ENCODE data around the gene PODNL1.

Gene PODNL1

DNA sequence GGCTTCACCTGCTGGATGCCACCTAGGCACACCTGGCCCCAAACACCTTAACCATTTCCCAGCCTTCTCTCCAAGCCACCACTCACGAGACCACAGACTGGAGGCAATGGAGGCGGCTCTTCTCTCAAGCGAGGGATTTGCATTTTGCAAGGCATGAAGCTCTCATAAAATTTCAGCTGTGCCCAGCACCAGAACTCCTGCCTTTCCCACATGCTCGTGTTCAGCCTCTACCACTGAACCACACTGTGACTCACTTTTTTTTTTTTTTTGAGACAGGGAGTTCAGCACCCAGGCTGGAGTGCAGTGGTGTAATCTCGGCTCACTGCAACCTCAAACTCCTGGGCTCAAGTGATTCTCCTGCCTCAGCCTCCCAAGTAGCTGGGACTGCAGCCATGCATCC is 50.7 kb downstream of the PODNL1 start:
- DNase-seq, result no peak

- DNase-seq, result no peak
Measured at GRCh38 chr19:13887018-13887436, 51.2 kb downstream of the PODNL1 start.

DNA sequence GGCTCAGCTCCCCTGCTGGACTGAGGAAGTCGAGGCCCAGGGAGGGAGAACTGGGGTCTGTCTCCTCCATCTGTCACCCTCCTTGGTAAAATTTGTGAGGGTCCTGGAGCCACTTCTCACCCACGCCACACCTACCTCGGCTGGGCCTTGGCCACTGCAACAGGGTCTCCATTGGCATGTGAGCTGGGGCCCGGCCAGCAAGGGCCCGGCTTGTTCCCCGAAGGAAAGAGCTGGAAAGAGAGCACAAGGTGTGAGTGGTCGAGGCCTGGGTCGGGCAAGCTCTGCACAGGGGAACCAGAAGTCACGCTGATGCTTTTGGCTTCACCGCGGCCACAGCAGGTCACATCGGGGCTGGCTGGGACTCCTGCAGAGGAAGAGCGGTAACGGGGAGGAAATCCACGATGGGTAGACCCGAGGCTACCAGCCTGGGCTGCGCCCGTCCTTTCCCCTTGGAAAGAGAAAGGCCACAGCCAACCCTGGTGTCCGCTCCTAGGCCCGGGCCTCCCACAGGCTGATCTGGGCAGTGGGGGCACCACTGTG is 52.3 kb downstream of the PODNL1 start:
- no peak for DNase-seq

- no peak for DNase-seq
Measured at GRCh38 chr19:13884726-13885591, 53.3 kb downstream of the PODNL1 start.

GRCh38 chr19:13883516-13884064 is 54.6 kb downstream of the PODNL1 start:
- DNase-seq, result no peak

GRCh38 chr19:13882836-13883235 is 55.4 kb downstream of the PODNL1 start:
- no peak for DNase-seq

DNA sequence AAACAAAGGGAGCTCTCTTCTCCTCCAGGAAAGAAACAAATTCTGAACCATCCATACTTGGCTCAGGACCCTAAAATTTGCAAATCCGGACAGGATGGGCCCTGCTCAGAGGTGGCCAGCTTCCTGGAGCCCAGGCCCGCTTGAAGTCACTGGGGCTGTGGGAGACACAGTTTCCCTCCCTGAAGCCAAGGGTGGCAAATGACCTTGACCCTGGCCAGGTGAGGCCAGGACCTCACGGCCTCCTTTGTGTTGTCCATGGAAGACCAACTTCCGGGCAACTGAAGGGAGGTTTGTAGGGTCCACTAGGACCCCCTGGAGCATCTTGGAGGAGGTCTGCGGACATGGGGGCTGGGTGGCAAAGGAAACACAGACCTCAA is 55.8 kb downstream of the PODNL1 start:
- no peak for DNase-seq

DNA sequence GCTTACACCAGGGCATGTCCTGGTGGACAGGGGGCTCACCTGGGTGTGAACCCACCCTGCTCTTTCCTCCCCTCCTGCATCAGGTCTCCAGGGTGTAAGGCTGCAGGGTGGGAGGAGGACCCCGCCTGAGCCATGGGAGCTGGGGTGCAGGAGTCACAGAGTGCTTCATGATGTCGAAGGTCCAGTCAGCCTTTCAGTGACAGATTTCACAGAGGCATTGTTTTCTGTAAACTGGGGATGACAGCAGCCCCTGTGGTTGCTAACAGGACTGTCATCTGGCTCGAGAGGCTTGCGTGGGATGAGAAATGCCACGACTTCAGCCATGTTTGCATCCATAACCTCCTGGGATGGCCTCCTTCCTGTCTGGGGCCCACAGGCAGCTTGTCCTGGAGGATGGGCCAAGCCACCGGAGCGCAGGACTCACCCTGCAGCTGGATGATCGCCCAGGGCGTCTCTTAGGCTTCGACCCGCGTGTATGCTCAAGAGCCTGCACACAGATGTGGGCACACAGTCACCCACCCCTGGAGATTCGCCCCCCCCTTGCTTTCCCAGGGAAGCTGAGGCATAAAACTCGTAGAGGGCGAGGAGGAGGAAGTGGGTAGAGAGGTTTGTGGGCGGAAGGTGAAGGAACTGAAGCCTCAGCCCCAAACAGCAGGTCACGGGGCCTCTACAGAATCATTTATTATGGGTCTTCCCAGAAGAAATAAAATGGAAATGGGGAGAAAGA is 56.4 kb downstream of the PODNL1 start:
- no peak for DNase-seq

- DNase-seq, result peak; percentile 63
Measured at GRCh38 chr19:13881251-13881691, 56.9 kb downstream of the PODNL1 start.

All from retina (tissue), 1 donor.